ENCODE results near the gene RYK.

DNA sequence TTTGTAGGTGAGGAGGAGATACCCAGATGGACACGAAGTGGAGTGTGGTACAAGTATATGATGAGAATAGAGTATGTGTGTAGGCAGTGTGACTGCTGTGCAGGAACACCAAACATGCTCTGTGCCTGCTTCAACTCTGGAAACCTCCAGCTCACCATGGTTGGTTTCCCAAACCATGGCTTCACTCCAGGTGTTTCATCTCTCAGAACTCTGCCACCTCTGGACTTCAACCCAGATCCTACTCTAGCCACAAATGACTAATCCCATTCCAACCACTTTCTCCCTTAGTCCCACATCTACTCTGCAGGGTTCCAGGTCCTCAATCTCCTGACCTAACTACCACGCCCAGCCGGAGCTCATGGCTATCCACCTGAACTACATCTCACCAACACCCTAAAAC is 102.1 kb downstream of the RYK start:
- no peak for TF ChIP-seq EP300 (IDR thresholded peaks at IDR 0.05; ENCODE audit: low read depth)
- no peak for TF ChIP-seq POLR2A (IDR thresholded peaks at IDR 0.05)
- TF ChIP-seq, protein P1, sequence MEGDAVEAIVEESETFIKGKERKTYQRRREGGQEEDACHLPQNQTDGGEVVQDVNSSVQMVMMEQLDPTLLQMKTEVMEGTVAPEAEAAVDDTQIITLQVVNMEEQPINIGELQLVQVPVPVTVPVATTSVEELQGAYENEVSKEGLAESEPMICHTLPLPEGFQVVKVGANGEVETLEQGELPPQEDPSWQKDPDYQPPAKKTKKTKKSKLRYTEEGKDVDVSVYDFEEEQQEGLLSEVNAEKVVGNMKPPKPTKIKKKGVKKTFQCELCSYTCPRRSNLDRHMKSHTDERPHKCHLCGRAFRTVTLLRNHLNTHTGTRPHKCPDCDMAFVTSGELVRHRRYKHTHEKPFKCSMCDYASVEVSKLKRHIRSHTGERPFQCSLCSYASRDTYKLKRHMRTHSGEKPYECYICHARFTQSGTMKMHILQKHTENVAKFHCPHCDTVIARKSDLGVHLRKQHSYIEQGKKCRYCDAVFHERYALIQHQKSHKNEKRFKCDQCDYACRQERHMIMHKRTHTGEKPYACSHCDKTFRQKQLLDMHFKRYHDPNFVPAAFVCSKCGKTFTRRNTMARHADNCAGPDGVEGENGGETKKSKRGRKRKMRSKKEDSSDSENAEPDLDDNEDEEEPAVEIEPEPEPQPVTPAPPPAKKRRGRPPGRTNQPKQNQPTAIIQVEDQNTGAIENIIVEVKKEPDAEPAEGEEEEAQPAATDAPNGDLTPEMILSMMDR (IDR thresholded peaks at IDR 0.05): no peak
- no peak for TF ChIP-seq POLR2AphosphoS5 (IDR thresholded peaks at IDR 0.05)
